Pancreas (tissue), 10 donors: Measurements from ENCODE around the gene RPL41. TPM values are rescaled to one million over a fixed set of nuclear protein-coding genes. Genes with fewer than 3 reads are reported as not detected.
"Not testable (repeated sequence)": the region's sequence is repeated elsewhere in the genome, so short reads cannot be mapped to it uniquely, and the experiment has no call there.

ENCODE experiments used
- ATAC-seq, 4 donors: fragments of 200-7000 bp; cut with Tn5 transposase; one replicate each; pipeline versions ENCODE4 v1.8.0 to v1.9.1; 2020; ENCODE audit warnings: mild to moderate bottlenecking in 4 of 4, moderate library complexity in 4 of 4
- DNase-seq, 6 donors: peaks; one replicate each; pipeline ENCODE4 v3.0.0-alpha.2; 2020
- FAIRE-seq: peaks from 2 replicates; lab custom pipeline; 2012; peaks lifted over from hg19 to GRCh38; lab: Jason Lieb, UNC
- H3K27ac ChIP-seq, 4 donors: fragments of 200-600 bp; sonication (generic); 1 replicate in 3 of 4; 2 replicates in 1 of 4; pipeline versions ENCODE4 v1.5.0 to v1.8.0; 2020
- H3K27me3 ChIP-seq, 4 donors: fragments of 200-600 bp; one replicate each; pipeline ENCODE4 v1.8.0; 2021
- H3K36me3 ChIP-seq, 3 donors: fragments of 200-600 bp; sonication (generic) in 1 of 3; one replicate each; pipeline versions ENCODE4 v1.5.0 to v1.8.0; 2020 to 2021
- H3K4me1 ChIP-seq, 3 donors: fragments of 200-600 bp; one replicate each; pipeline ENCODE4 v1.8.0; 2021
- H3K4me3 ChIP-seq, 4 donors: fragments of 200-600 bp; sonication (generic) in 2 of 4; one replicate each; pipeline versions ENCODE4 v1.5.0 to v1.8.0; 2020 to 2021
- H3K9me3 ChIP-seq, 4 donors: fragments of 200-600 bp; one replicate each; pipeline ENCODE4 v1.8.0; 2021
- WGBS, 2 donors: extraction: QIAGEN DNeasy Blood & Tissue Kit; methylation state at CpG; one replicate each; pipeline ENCODE4 v1.1.7; 2013; 5-methylcytosine and 5-hydroxymethylcytosine counted together
- intact Hi-C, 3 donors: fragments of 100-400 bp; cut with DNase I; formaldehyde crosslinking; loops; one replicate each; pipeline versions ENCODE4 v1.11.1 to v1.14.2; 2022
- polyA plus RNA-seq, 2 donors: library from polyadenylated mRNA; stranded (reverse); fragments of 200-250 nt; gene quantifications; one replicate each; pipeline ENCODE4 v1.2.3, GENCODE V29; 2013
- total RNA-seq, 6 donors: library from RNA; stranded (reverse); fragmentation: NEBNext Ultra II Directional in 4 of 6; extraction: Animal tissue kit (Norgen Biotek cat#: 25700) in 4 of 6; gene quantifications; one replicate each; pipeline versions ENCODE4 v1.2.1 to v1.2.4, GENCODE V29; 2021 to 2023
- TF ChIP-seq, protein P1 (sequence below), 4 donors: fragments of 200-600 bp; sonication (generic) in 3 of 4; IDR thresholded peaks; one replicate each; pipeline versions ENCODE4 v1.5.0 to v1.8.0; 2021; ENCODE audit warnings: antibody characterized with exemption in 4 of 4
- donor health status: healthy with polysubstance abuse.
- donor health status: DM: no; HTN: no; CAD: no; lungs with moderate emphysema.
- donor health status: DM: no; HTN: no; CAD: no.
- donor health status: control.
- donor health status: control.
- donor health status: Bipolar disorder and iron deficiency.
- donor health status: DM: yes; HTN: yes; CAD: no.
- donor health status: DM: no; HTN: no; CAD: no.
- donor health status: DM: no; HTN: no; CAD: no.
- donor health status: DM: yes; HTN: yes; CAD: no.

The RPL41 gene
- total and polyA plus RNA-seq, 8 donors = 1,821 to 3,960 (median 2,741) TPM

DNA sequence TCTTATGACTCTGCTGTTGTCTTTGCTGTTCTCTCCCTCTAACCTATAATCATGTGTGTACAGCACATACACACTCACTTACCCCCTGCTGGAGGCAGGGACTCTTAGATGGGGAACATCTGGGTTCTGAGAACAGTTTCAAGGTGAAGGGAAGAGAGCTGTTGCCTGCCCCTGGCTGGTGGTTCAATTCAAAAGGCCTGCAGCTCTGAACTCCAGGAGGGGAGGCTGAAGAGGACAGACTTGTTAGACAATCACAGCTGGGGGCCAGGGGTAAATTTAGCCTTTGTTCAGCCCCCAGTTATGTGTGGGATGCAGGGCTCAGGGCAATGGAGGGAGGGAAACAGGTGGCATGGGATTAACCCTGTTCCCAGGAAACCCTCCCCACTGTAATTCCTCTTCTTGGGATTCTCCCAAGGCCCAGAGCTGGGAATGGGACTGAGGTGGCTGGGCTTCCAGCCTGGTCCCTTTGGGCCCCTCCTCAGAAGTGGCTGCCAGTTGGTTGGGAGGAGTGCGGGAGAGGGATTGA lies 37.9 kb downstream of the RPL41 start:
- Histone ChIP-seq H3K4me1 (peaks cover 5 to 15% (median 8%) of the 10 kb centered on the region in 3 donors), H3K9me3 (no peaks in the 10 kb centered on the region), H3K36me3 (no peaks in the 10 kb centered on the region), H3K27me3 (no peaks in the 10 kb centered on the region), H3K27ac (no peak overlapping the region), H3K4me3 (no peak overlapping the region)
- WGBS, 2 donors = 96 to 100% methylated on average over 1 of the region's 1 CpG
- DNase-seq (no peak), FAIRE-seq (no peak), ATAC-seq (no peak)
- TF ChIP-seq, protein P1, sequence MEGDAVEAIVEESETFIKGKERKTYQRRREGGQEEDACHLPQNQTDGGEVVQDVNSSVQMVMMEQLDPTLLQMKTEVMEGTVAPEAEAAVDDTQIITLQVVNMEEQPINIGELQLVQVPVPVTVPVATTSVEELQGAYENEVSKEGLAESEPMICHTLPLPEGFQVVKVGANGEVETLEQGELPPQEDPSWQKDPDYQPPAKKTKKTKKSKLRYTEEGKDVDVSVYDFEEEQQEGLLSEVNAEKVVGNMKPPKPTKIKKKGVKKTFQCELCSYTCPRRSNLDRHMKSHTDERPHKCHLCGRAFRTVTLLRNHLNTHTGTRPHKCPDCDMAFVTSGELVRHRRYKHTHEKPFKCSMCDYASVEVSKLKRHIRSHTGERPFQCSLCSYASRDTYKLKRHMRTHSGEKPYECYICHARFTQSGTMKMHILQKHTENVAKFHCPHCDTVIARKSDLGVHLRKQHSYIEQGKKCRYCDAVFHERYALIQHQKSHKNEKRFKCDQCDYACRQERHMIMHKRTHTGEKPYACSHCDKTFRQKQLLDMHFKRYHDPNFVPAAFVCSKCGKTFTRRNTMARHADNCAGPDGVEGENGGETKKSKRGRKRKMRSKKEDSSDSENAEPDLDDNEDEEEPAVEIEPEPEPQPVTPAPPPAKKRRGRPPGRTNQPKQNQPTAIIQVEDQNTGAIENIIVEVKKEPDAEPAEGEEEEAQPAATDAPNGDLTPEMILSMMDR (IDR thresholded peaks at IDR 0.05) = no peak
- intact Hi-C loops = no loop called here

DNA sequence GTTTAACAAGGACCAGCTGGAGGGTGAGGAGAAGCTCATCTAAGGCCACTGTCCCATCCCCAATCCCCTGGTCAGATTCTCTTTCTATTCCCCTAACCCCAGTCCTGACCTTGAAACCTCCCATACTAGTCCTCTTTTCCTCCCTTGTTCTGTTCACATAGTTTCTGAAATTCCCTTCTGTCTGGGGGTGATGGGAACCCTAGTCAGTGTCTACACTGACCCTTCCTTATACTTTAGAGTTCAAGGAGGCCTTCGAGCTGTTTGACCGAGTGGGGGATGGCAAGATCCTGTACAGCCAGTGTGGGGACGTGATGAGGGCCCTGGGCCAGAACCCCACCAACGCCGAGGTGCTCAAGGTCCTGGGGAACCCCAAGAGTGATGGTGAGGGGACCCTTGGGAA lies 38.4 kb downstream of the RPL41 start:
- TF ChIP-seq, protein P1 (IDR thresholded peaks at IDR 0.05) = no peak
- no peaks in the 10 kb centered on the region for H3K36me3 ChIP-seq
- no peak for ATAC-seq
- H3K4me3 ChIP-seq = no peak overlapping the region
- 86 to 89% methylated on average over 5 of the region's 5 CpGs for WGBS, 2 donors
- no peak overlapping the region for H3K27ac ChIP-seq
- no peak for FAIRE-seq
- H3K4me1 ChIP-seq = peaks cover 5 to 18% (median 8%) of the 10 kb centered on the region in 3 donors
- no peak for DNase-seq
- H3K9me3 ChIP-seq = no peaks in the 10 kb centered on the region
- intact Hi-C loops = no loop called here
- H3K27me3 ChIP-seq = no peaks in the 10 kb centered on the region

DNA sequence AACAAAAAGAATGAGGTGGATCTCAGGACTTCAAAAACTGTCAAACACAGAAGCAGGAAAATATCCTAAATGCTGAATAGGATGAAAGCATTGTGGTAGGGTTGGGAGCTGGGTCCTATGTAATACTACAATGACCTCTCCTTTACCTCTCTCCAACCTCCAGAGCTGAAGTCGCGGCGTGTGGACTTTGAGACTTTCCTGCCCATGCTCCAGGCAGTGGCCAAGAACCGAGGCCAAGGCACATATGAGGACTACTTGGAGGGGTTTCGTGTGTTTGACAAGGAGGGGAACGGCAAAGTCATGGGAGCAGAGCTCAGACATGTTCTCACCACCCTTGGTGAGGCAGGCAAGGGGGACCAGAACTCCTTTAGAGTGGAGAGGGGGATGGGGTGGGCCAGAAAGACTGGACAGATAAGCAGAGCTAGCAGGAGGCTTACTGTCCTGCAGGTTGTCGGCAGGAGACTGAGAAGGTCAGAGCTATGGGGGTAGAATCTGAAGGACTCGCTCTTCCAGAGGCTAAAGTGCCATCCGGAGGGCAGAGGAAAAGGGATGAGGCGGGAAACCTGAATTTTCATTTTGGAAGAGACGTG lies 38.9 kb downstream of the RPL41 start:
- Histone ChIP-seq H3K36me3 (peaks cover 0 to 5% (median 2%) of the 10 kb centered on the region in 3 donors), H3K4me1 (peaks cover 5 to 24% (median 11%) of the 10 kb centered on the region in 3 donors), H3K4me3 (no peak overlapping the region), H3K9me3 (no peaks in the 10 kb centered on the region), H3K27me3 (no peaks in the 10 kb centered on the region), H3K27ac (no peak overlapping the region)
- ATAC-seq (no peak), DNase-seq (no peak), FAIRE-seq (no peak)
- intact Hi-C loops = no loop called here
- WGBS, 2 donors = 62% methylated on average over 11 of the region's 11 CpGs
- TF ChIP-seq, protein P1 (IDR thresholded peaks at IDR 0.05) = no peak

DNA sequence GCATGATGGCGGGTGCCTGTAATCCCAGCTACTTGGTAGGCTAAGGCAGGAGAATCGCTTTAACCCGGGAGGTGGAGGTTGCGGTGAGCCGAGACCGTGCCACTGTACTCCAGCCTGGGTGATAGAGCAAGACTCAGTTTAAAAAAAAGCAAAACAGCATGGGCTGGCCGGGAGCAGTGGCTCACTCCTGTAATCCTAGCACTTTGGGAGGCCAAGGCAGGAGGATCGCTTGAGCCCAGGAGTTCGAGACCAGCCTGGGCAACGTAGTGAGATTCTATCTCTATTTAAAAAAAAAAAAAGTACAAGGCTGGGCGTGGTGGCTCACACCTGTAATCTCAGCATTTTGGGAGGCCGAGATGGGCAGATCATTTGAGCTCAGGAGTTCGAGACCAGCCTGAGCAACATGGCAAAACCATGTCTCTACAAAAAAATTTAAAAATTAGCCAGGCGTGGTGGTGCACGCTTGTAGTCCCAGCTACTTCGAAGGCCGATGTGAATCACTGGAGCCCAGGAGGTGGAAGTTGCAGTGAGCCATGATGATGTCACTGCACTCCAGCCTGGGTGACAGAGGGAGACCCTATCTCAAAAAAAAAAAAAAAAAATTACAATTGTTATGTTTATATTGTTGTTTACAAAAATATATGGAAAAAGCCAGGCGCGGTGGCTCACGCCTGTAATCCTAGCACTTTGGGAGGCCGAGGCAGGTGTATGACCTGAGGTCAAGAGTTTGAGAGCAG lies 40.2 kb downstream of the RPL41 start:
- peak overlapping the region; percentile 33 to 86 (median 61) for H3K4me3 ChIP-seq
- intact Hi-C loops, FAIRE-seq, ATAC-seq, H3K27me3 ChIP-seq, DNase-seq, H3K9me3 ChIP-seq: not testable (repeated sequence)
- WGBS, 2 donors = 90 to 93% methylated on average over 21 of the region's 21 CpGs
- peak overlapping the region; percentile 67 to 96 (median 91) for H3K27ac ChIP-seq
- peaks cover 0 to 18% (median 14%) of the 10 kb centered on the region in 3 donors for H3K36me3 ChIP-seq
- H3K4me1 ChIP-seq = peaks cover 13 to 27% (median 15%) of the 10 kb centered on the region in 3 donors

DNA sequence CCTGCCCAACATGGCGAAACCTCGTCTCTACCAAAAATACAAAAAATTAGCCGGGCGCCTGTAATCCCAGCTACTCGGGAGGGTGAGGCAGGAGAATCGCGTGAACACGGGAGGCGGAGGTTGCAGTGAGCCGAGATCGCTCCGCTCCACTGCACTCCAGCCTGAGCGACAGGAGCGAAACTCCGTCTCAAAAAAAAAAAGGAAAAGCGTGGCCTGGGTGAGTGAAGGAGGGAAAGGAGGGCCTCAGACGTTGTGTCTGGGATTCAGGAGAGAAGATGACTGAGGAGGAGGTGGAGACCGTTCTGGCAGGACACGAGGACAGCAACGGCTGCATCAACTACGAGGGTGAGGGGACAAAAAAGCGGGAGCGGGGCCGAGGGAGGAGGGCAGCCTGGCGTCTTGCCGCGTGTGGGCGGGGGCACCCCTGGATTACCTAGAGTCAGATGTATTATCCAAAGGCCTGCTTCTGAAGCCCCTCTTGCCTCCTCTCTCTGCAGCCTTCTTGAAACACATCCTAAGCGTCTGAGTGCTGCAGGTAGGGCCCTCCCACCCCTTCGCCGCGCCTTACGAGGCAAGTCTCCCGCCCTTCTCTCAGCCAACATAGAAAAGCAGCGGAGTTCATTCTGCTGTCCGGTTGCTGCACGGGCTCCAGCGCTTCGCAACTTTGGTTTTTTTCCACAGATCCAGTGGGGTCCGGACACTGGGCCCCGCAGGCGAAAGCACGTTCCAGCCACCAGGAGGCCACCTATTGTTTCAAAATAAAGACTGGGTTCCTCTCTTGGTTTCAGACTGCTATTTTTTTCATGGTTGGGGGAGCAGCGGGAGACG lies 41.0 kb downstream of the RPL41 start:
- Histone ChIP-seq H3K27me3 (no peaks in the 10 kb centered on the region), H3K9me3 (no peaks in the 10 kb centered on the region), H3K36me3 (peaks cover 0 to 26% (median 19%) of the 10 kb centered on the region in 3 donors), H3K4me3 (peak overlapping the region; percentile 33 to 86 (median 61)), H3K4me1 (peaks cover 13 to 27% (median 13%) of the 10 kb centered on the region in 3 donors), H3K27ac (peak overlapping the region; percentile 67 to 96 (median 91))
- TF ChIP-seq, protein P1 (IDR thresholded peaks at IDR 0.05) = peak; percentile 37 to 53 (median 43)
- FAIRE-seq (no peak), ATAC-seq (peak; percentile 64 to 71 (median 68)), DNase-seq (peak; percentile 72 to 84 (median 77))
- WGBS, 2 donors = 2 to 5% methylated on average over 45 of the region's 45 CpGs
- intact Hi-C loops = no loop called here
